ENCODE results near the gene RBKS. TPM values are rescaled to one million over a fixed set of nuclear protein-coding genes. Genes with fewer than 3 reads are reported as not detected.

RBKS gene
- total and polyA plus RNA-seq, 2 of the 13 experiments (the other 11 are each of a cell fraction or from before 2014, with no cell fraction given): 7.7 to 8.3 TPM

- TF ChIP-seq NFIB (CRISPR knock-in tag; IDR thresholded peaks at IDR 0.05; ENCODE audit: borderline replicate concordance): no peak
- 0 out of 2 replicates have a peak, but pooled peaks have one; percentile 10 for TF ChIP-seq U2AF2 (IDR thresholded peaks at IDR 0.05; ENCODE audit: low read depth, low read length)
- no peak for TF ChIP-seq ARNT (IDR thresholded peaks at IDR 0.05)
- TF ChIP-seq ZBTB26 (CRISPR knock-in tag; IDR thresholded peaks at IDR 0.05; ENCODE audit: borderline replicate concordance): 0 out of 2 replicates have a peak, but pooled peaks have one; percentile 53
- TF ChIP-seq PHF20 (CRISPR knock-in tag; IDR thresholded peaks at IDR 0.05): no peak
- no peak for TF ChIP-seq EED (CRISPR knock-in tag; IDR thresholded peaks at IDR 0.05)
- no peak; the same call in 1 of the 2 replicates for TF ChIP-seq ZNF614 (CRISPR knock-in tag; IDR thresholded peaks at IDR 0.05; ENCODE audit: borderline replicate concordance)
- no peak for TF ChIP-seq ZNF143 (CRISPR knock-in tag; IDR thresholded peaks at IDR 0.05)
- TF ChIP-seq ZNF782 (CRISPR knock-in tag; IDR thresholded peaks at IDR 0.05; ENCODE audit: borderline replicate concordance): no peak; the same call in 1 of the 2 replicates
- TF ChIP-seq PAXIP1 (CRISPR knock-in tag; conservative IDR thresholded peaks at IDR 0.05): peak; percentile 69
- peak; percentile 30; the same call in 1 of the 2 replicates for TF ChIP-seq ZNF724P (CRISPR knock-in tag; IDR thresholded peaks at IDR 0.05; ENCODE audit: borderline replicate concordance)
- TF ChIP-seq PREB (CRISPR knock-in tag; IDR thresholded peaks at IDR 0.05): 0 out of 2 replicates have a peak, but pooled peaks have one; percentile 22
Measured at GRCh38 chr2:27752551-27753237, 137.5 kb downstream of the RBKS start (continued).

Measured in HepG2 (cell line).